Pulmonary artery endothelial cell (primary cell): ENCODE measurements around the gene PVR. TPM values are rescaled to one million over a fixed set of nuclear protein-coding genes. Genes with fewer than 3 reads are reported as not detected.
"Not testable (repeated sequence)": the region's sequence is repeated elsewhere in the genome, so short reads cannot be mapped to it uniquely, and the experiment has no call there.

Source experiments
- DNase-seq: peaks from one replicate; pipeline ENCODE4 v3.0.0-alpha.2; 2011; ENCODE audit warnings: low read depth, low spot score
- total RNA-seq: library from RNA; depleted of rRNA; stranded (reverse); fragments of >200 nt; gene quantifications from 2 replicates; pipeline ENCODE4 v1.2.3, GENCODE V29; 2014

PVR gene
- total RNA-seq, 1 donor from 2014 or later, result 187 TPM

GRCh38 chr19:44698492-44699201, 54.9 kb downstream of the PVR start, which contains the start of gene CEACAM16:
TSS of gene CEACAM16 (plus strand) at chr19:44699151. CDS start at chr19:44701457, 2,306 bp downstream.
- no peak for DNase-seq

GRCh38 chr19:44700547-44700946, 56.8 kb downstream of the PVR start:
- DNase-seq, result no peak

GRCh38 chr19:44701228-44701627, 57.5 kb downstream of the PVR start:
- DNase-seq, result no peak

- DNase-seq, result no peak
Observed at GRCh38 chr19:44702551-44703176, 59.0 kb downstream of the PVR start.

- no peak for DNase-seq
Observed at GRCh38 chr19:44703336-44704078, 59.8 kb downstream of the PVR start.

- no peak for DNase-seq
Observed at GRCh38 chr19:44704982-44705381, 61.3 kb downstream of the PVR start.

- DNase-seq, result no peak
Observed at GRCh38 chr19:44705502-44706010, 61.8 kb downstream of the PVR start.

- no peak for DNase-seq
Observed at GRCh38 chr19:44706506-44707236, 63.0 kb downstream of the PVR start.

- DNase-seq, result no peak
Observed at GRCh38 chr19:44707794-44708193, 64.1 kb downstream of the PVR start.

- no peak for DNase-seq
Observed at GRCh38 chr19:44708940-44709339, 65.2 kb downstream of the PVR start.

- DNase-seq, result not testable (repeated sequence)
Observed at GRCh38 chr19:44709434-44710266, 65.9 kb downstream of the PVR start.

- no peak for DNase-seq
Observed at GRCh38 chr19:44710483-44710882, 66.8 kb downstream of the PVR start.

- no peak for DNase-seq
Observed at GRCh38 chr19:44712864-44713515, 69.3 kb downstream of the PVR start.

Other genes with a start within 250 kb of the PVR start
- gene ZNF285, start 242.3 kb upstream of the PVR start, total RNA-seq, result 3.9 and 4.5 TPM in 2 replicates
- gene ZNF229, start 195.4 kb upstream of the PVR start, total RNA-seq, result 15.2 and 18.8 TPM in 2 replicates
- gene ZNF180, start 143.4 kb upstream of the PVR start, total RNA-seq, result 7.1 and 9.7 TPM in 2 replicates
- gene CEACAM20, start 114.2 kb upstream of the PVR start, total RNA-seq, result not detected in 2 replicates
- gene IGSF23, start 30.3 kb upstream of the PVR start, total RNA-seq, result 0.25 and 0.46 TPM in 2 replicates
- 1.5 and 2.0 TPM in 2 replicates for gene CEACAM19, start 27.6 kb downstream of the PVR start, total RNA-seq
- not detected in 2 replicates for gene CEACAM16, start 55.2 kb downstream of the PVR start, total RNA-seq
- 2.5 and 4.5 TPM in 2 replicates for gene BCL3, start 104.8 kb downstream of the PVR start, total RNA-seq
- gene CBLC, start 134.0 kb downstream of the PVR start, total RNA-seq, result 0.07 and 0.13 TPM in 2 replicates
- 8.0 and 22.4 TPM in 2 replicates for gene BCAM, start 165.2 kb downstream of the PVR start, total RNA-seq
- 101 and 112 TPM in 2 replicates for gene NECTIN2, start 202.4 kb downstream of the PVR start, total RNA-seq
- gene TOMM40, start 247.3 kb downstream of the PVR start, total RNA-seq, result 78.6 and 100 TPM in 2 replicates